Measurements from ENCODE around the gene NAA11. TPM values are rescaled to one million over a fixed set of nuclear protein-coding genes. Genes with fewer than 3 reads are reported as not detected.
"Not testable (repeated sequence)": the region's sequence is repeated elsewhere in the genome, so short reads cannot be mapped to it uniquely, and the experiment has no call there.

NAA11 gene
- polyA plus RNA-seq, 3 donors from 2014 or later, result not detected

GRCh38 chr4:79297479-79297878 lies 28.4 kb downstream of the NAA11 start:
- Mint-ChIP-seq H3K27me3 (ENCODE audit: low read depth in 3 of 3) (no peaks in the 10 kb centered on the region), H3K36me3 (no peaks in the 10 kb centered on the region), H3K27ac (no peak overlapping the region), H3K9me3 (peaks cover 0 to 6% (median under 1%) of the 10 kb centered on the region in 6 donors), H3K4me1 (no peaks in the 10 kb centered on the region), H3K4me3 (no peak overlapping the region)
- DNase-seq, result no peak

- Mint-ChIP-seq H3K9me3 (peaks cover 0 to 6% (median under 1%) of the 10 kb centered on the region in 6 donors), H3K4me1 (no peaks in the 10 kb centered on the region), H3K27ac (no peak overlapping the region), H3K27me3 (ENCODE audit: low read depth in 3 of 3) (no peaks in the 10 kb centered on the region), H3K4me3 (no peak overlapping the region), H3K36me3 (no peaks in the 10 kb centered on the region)
- no peak for DNase-seq
Observed at GRCh38 chr4:79296768-79297428, 29.0 kb downstream of the NAA11 start.

- no peaks in the 10 kb centered on the region for H3K4me1 Mint-ChIP-seq
- peaks cover 0 to under 1% (median 0%) of the 10 kb centered on the region in 3 donors for H3K27me3 Mint-ChIP-seq (ENCODE audit: low read depth in 3 of 3)
- H3K4me3 Mint-ChIP-seq, result no peak overlapping the region
- no peak overlapping the region for H3K27ac Mint-ChIP-seq
- peaks cover 0 to 6% (median 3%) of the 10 kb centered on the region in 6 donors for H3K9me3 Mint-ChIP-seq
- DNase-seq, result no peak
- H3K36me3 Mint-ChIP-seq, result no peaks in the 10 kb centered on the region
Observed at GRCh38 chr4:79295086-79295485, 30.8 kb downstream of the NAA11 start.

GRCh38 chr4:79294064-79294463 lies 31.8 kb downstream of the NAA11 start:
- H3K27ac Mint-ChIP-seq, result no peak overlapping the region
- peaks cover 0 to 7% (median 3%) of the 10 kb centered on the region in 6 donors for H3K9me3 Mint-ChIP-seq
- H3K4me1 Mint-ChIP-seq, result no peaks in the 10 kb centered on the region
- DNase-seq, result no peak
- H3K27me3 Mint-ChIP-seq (ENCODE audit: low read depth in 3 of 3), result peaks cover 0 to 2% (median 1%) of the 10 kb centered on the region in 3 donors
- no peak overlapping the region for H3K4me3 Mint-ChIP-seq
- no peaks in the 10 kb centered on the region for H3K36me3 Mint-ChIP-seq

DNA sequence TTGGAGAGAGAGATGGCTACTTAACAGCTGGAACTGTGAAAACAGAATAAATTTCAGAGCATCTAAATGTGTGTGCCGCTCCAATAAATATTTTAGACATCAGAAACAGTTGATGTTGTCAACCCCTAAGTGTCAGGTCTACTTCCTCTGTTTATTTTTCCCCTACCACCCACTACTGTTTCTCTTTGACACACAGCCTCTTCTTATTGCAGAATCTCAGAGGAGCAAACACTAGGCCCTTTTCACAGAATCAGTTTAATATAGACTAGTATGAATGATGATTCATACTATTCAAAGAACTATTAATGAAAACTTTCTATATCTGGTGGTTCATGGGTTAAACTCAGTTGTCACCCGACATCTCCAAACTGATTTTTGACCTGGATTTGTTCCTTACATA lies 33.9 kb downstream of the NAA11 start:
- Mint-ChIP-seq H3K9me3 (peaks cover 0 to 7% (median 5%) of the 10 kb centered on the region in 6 donors), H3K36me3 (no peaks in the 10 kb centered on the region), H3K4me1 (no peaks in the 10 kb centered on the region), H3K27ac (no peak overlapping the region), H3K4me3 (no peak overlapping the region), H3K27me3 (ENCODE audit: low read depth in 3 of 3) (peaks cover 0 to 3% (median 2%) of the 10 kb centered on the region in 3 donors)
- no peak for DNase-seq

DNA sequence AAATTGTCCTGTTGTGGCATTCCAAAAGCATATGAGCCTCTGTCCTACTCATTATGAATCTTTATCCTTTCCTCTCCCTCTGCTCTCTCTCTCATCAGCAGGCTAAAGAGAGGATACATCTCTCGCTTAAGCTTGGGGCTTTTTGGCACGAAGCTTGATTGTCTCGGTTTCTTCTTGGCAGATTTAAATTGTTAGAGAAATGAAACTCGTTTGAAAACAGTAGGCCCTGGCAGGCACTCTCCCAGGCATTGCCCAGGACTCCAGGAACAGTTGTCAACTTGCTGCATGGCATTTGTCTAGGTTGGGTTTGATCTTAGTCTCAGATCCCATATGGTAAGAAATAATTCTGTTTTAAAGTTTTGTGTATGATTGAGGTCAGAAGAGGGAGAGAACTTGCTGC lies 35.5 kb downstream of the NAA11 start:
- Mint-ChIP-seq H3K36me3 (no peaks in the 10 kb centered on the region), H3K27ac (no peak overlapping the region), H3K9me3 (peaks cover 0 to 7% (median 0%) of the 10 kb centered on the region in 6 donors), H3K4me1 (no peaks in the 10 kb centered on the region), H3K4me3 (no peak overlapping the region), H3K27me3 (ENCODE audit: low read depth in 3 of 3) (peaks cover 0 to 3% (median 2%) of the 10 kb centered on the region in 3 donors)
- DNase-seq, result no peak

- Mint-ChIP-seq H3K36me3 (no peaks in the 10 kb centered on the region), H3K27ac (no peak overlapping the region), H3K9me3 (peaks cover 0 to 7% (median 0%) of the 10 kb centered on the region in 6 donors), H3K4me1 (no peaks in the 10 kb centered on the region), H3K4me3 (no peak overlapping the region), H3K27me3 (ENCODE audit: low read depth in 3 of 3) (peaks cover 0 to 3% (median 2%) of the 10 kb centered on the region in 3 donors)
- DNase-seq, result no peak
Observed at GRCh38 chr4:79288185-79288584, 37.7 kb downstream of the NAA11 start.

DNA sequence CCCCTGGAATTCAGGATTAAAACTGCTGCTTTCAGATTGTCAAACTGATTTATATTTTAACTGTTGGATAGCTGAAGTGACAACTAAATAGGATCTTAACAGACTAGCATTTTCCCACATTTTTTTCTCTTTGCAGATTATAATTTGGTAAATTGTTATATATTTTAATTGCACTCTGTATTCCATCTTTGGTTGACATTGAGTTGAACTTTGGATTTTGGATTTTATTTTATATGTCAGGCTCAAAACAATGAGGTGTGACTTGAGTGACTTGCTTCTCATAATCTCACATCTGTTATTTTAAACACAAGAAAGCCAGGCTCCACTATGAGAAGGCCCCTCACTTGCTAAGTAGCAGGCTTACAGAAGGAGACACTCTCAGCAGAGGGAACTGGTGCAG lies 38.1 kb downstream of the NAA11 start:
- Mint-ChIP-seq H3K27me3 (ENCODE audit: low read depth in 3 of 3) (peaks cover 0 to 3% (median 2%) of the 10 kb centered on the region in 3 donors), H3K36me3 (no peaks in the 10 kb centered on the region), H3K9me3 (peaks cover 0 to 7% (median 0%) of the 10 kb centered on the region in 6 donors), H3K27ac (no peak overlapping the region), H3K4me1 (no peaks in the 10 kb centered on the region), H3K4me3 (no peak overlapping the region)
- DNase-seq, result no peak

DNA sequence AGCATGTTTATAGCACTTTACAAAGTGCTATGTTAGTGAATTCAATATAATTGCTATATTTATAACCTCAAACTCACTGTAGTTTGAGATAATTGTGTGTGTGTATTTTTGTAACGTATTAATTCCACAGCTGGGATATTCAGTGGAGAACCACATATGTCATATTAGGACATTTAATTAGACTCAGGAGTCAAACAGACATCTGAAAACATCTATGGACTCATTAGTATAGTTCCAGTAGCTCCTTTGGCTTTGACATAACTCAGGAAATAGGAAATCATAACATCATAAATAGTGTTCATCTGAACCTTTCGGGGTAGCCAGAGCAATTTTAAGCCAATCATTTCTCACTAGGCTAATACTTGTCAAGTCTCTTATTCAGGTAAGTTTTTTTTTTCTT lies 38.8 kb downstream of the NAA11 start:
- Mint-ChIP-seq H3K36me3 (no peaks in the 10 kb centered on the region), H3K27me3 (ENCODE audit: low read depth in 3 of 3) (peaks cover 0 to 3% (median 2%) of the 10 kb centered on the region in 3 donors), H3K9me3 (peaks cover 0 to 7% (median 0%) of the 10 kb centered on the region in 6 donors), H3K4me3 (no peak overlapping the region), H3K27ac (no peak overlapping the region), H3K4me1 (no peaks in the 10 kb centered on the region)
- DNase-seq, result no peak

GRCh38 chr4:79281566-79282359 lies 44.1 kb downstream of the NAA11 start:
- H3K4me1 Mint-ChIP-seq, result no peaks in the 10 kb centered on the region
- no peaks in the 10 kb centered on the region for H3K36me3 Mint-ChIP-seq
- H3K27me3 Mint-ChIP-seq (ENCODE audit: low read depth in 3 of 3), result peaks cover 0 to 2% (median 0%) of the 10 kb centered on the region in 3 donors
- H3K4me3 Mint-ChIP-seq, result no peak overlapping the region
- DNase-seq, result no peak
- no peak overlapping the region for H3K27ac Mint-ChIP-seq
- peaks cover 0 to 5% (median 3%) of the 10 kb centered on the region in 6 donors for H3K9me3 Mint-ChIP-seq

GRCh38 chr4:79277467-79277866 lies 48.4 kb downstream of the NAA11 start:
- H3K9me3 Mint-ChIP-seq, result peaks cover 0 to 11% (median 4%) of the 10 kb centered on the region in 6 donors
- H3K36me3 Mint-ChIP-seq; DNase-seq; H3K4me3 Mint-ChIP-seq; H3K27ac Mint-ChIP-seq; H3K4me1 Mint-ChIP-seq; H3K27me3 Mint-ChIP-seq (ENCODE audit: low read depth in 3 of 3): not testable (repeated sequence)

DNA sequence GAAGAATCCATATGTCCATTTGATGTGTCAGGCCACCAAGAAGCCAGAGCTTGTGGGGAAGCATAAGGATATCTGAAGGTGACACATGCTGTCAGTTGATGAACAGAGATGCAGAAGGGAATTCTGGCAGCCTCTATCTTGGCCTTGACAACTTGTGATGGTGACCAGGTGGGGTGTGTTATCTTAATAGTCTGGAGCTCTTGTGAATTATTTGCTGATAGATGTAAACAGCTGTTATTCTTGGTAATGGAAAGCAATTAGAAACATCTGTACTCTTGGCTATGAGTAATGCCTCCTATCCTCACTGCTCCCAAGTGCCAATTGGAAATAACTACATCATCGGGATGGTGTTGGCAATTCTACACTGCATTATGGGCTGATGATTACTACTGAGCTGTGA lies 51.9 kb downstream of the NAA11 start:
- Mint-ChIP-seq H3K36me3 (no peaks in the 10 kb centered on the region), H3K4me1 (no peaks in the 10 kb centered on the region), H3K4me3 (no peak overlapping the region), H3K9me3 (peaks cover 0 to 8% (median 4%) of the 10 kb centered on the region in 6 donors), H3K27me3 (ENCODE audit: low read depth in 3 of 3) (peaks cover 0 to 2% (median 2%) of the 10 kb centered on the region in 3 donors), H3K27ac (no peak overlapping the region)
- no peak for DNase-seq

- Mint-ChIP-seq H3K27me3 (ENCODE audit: low read depth in 3 of 3) (peaks cover 0 to 2% (median 2%) of the 10 kb centered on the region in 3 donors), H3K36me3 (no peaks in the 10 kb centered on the region), H3K4me1 (no peaks in the 10 kb centered on the region), H3K4me3 (no peak overlapping the region), H3K9me3 (peaks cover 0 to 8% (median 0%) of the 10 kb centered on the region in 6 donors), H3K27ac (no peak overlapping the region)
- DNase-seq, result no peak
Observed at GRCh38 chr4:79272761-79273160, 53.1 kb downstream of the NAA11 start.

- no peak for DNase-seq
- no peak overlapping the region for H3K4me3 Mint-ChIP-seq
- H3K9me3 Mint-ChIP-seq, result peaks cover 0 to 8% (median 0%) of the 10 kb centered on the region in 6 donors
- no peak overlapping the region for H3K27ac Mint-ChIP-seq
- peaks cover 0 to 2% (median 0%) of the 10 kb centered on the region in 3 donors for H3K27me3 Mint-ChIP-seq (ENCODE audit: low read depth in 3 of 3)
- H3K36me3 Mint-ChIP-seq, result no peaks in the 10 kb centered on the region
- no peaks in the 10 kb centered on the region for H3K4me1 Mint-ChIP-seq
Observed at GRCh38 chr4:79272126-79272525, 53.7 kb downstream of the NAA11 start.

Measured in immature natural killer cell (primary cell).